SU-DHL-6 (cell line): ENCODE measurements around the gene TIAM2.

Experiments used
- EZH2phosphoT487 ChIP-seq: fragments of 200-600 bp; sonication (generic), shearing (Covaris generic); conservative IDR thresholded peaks from 2 replicates; pipeline ENCODE4 v1.6.1; 2018; ENCODE audit warnings: mild to moderate bottlenecking, antibody characterized with exemption, low read length, moderate library complexity, mixed read lengths
- TF ChIP-seq, protein P1 (sequence below): fragments of 200-600 bp; sonication (generic); IDR thresholded peaks from one replicate; pipeline ENCODE4 v1.5.1; 2017; ENCODE audit warnings: antibody characterized with exemption, mild to moderate bottlenecking, low read length, moderate library complexity; ENCODE audit not compliant: insufficient read depth, poor library complexity, severe bottlenecking

DNA sequence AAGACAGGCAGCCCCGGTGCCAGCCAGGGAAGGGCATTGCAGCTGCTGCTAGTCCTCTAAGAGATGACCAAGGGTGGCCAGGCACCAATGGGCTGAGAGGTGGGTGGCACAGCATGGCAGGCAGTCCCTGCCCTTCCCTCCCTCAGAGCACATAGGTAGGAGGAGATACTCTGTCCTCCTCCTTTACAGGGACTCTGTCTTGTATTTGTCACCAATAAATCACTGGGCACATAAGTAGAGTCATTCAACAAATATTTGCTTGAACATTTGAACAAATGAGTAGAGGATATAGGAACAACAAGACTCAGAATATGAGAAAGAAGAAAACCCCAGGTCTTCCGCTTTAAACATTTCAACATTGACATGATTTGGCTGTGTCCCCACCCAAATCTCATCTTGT, 199.3 kb downstream of the TIAM2 start:
- TF ChIP-seq, protein P1, sequence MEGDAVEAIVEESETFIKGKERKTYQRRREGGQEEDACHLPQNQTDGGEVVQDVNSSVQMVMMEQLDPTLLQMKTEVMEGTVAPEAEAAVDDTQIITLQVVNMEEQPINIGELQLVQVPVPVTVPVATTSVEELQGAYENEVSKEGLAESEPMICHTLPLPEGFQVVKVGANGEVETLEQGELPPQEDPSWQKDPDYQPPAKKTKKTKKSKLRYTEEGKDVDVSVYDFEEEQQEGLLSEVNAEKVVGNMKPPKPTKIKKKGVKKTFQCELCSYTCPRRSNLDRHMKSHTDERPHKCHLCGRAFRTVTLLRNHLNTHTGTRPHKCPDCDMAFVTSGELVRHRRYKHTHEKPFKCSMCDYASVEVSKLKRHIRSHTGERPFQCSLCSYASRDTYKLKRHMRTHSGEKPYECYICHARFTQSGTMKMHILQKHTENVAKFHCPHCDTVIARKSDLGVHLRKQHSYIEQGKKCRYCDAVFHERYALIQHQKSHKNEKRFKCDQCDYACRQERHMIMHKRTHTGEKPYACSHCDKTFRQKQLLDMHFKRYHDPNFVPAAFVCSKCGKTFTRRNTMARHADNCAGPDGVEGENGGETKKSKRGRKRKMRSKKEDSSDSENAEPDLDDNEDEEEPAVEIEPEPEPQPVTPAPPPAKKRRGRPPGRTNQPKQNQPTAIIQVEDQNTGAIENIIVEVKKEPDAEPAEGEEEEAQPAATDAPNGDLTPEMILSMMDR: no peak
- no peak for TF ChIP-seq EZH2phosphoT487
